Measurements from ENCODE around the gene KCNIP1. TPM values are rescaled to one million over a fixed set of nuclear protein-coding genes. Genes with fewer than 3 reads are reported as not detected.

Gene KCNIP1
- polyA plus RNA-seq, 1 of the 3 experiments (the other 2 are of a cell fraction): 1.3 TPM

- TF ChIP-seq ZBTB33 (IDR thresholded peaks at IDR 0.05; ENCODE audit: borderline replicate concordance, low read depth) (0 out of 2 replicates have a peak, but pooled peaks have one; percentile 28), RAD21 (IDR thresholded peaks at IDR 0.05; ENCODE audit: low read length) (no peak), USF2 (IDR thresholded peaks at IDR 0.05; ENCODE audit: borderline replicate concordance, low read depth, low read length) (no peak), NRF1 (IDR thresholded peaks at IDR 0.05; ENCODE audit: low read depth, low read length) (no peak), YY1 (IDR thresholded peaks at IDR 0.05; ENCODE audit: low read depth) (peak; percentile 24; the same call in 1 of the 2 replicates), EP300 (IDR thresholded peaks at IDR 0.05; ENCODE audit: borderline replicate concordance in 1 of 2, low read depth in 1 of 2, low read length in 1 of 2) (peak in 1 of 2 experiments; percentile 94; a peak in 2 of 4 replicates), GATA2 (CRISPR knock-in tag; IDR thresholded peaks at IDR 0.05) (no peak), RXRA (IDR thresholded peaks at IDR 0.05; ENCODE audit: borderline replicate concordance, low read depth) (peak; percentile 49; the same call in 1 of the 2 replicates), USF1 (IDR thresholded peaks at IDR 0.05; ENCODE audit: borderline replicate concordance, low read depth) (peak; percentile 35; the same call in 1 of the 2 replicates), JUND (IDR thresholded peaks at IDR 0.05) (peak; percentile 87), CTCF (IDR thresholded peaks at IDR 0.05) (no peak), GABPA (IDR thresholded peaks at IDR 0.05; ENCODE audit: low read depth) (peak; percentile 60), MAX (IDR thresholded peaks at IDR 0.05; ENCODE audit: low read depth) (peak; percentile 55; the same call in 1 of the 2 replicates), MEF2A (IDR thresholded peaks at IDR 0.05; ENCODE audit: borderline replicate concordance, low read depth) (peak; percentile 10; the same call in 1 of the 2 replicates), ELF1 (IDR thresholded peaks at IDR 0.05) (0 out of 2 replicates have a peak, but pooled peaks have one; percentile 20), FOSL2 (IDR thresholded peaks at IDR 0.05; ENCODE audit: borderline replicate concordance, low read depth) (peak; percentile 64), POLR2AphosphoS5 (IDR thresholded peaks at IDR 0.05; ENCODE audit: low read depth, low read length) (no peak)
These were observed 12.3 kb upstream of the KCNIP1 start (continued) for GRCh38 chr5:170491479-170491878.

Data from SK-N-SH (cell line).